Upper lobe of right lung (tissue), 1 donor: ENCODE results near the gene TRPM4. TPM values are rescaled to one million over a fixed set of nuclear protein-coding genes. Genes with fewer than 3 reads are reported as not detected.
A peak's percentile ranks its signal among the peaks of the same experiment; 100 is the strongest.

ENCODE experiments used
- ATAC-seq: fragments of 200-7000 bp; cut with Tn5 transposase; one replicate; pipeline ENCODE4 v1.9.1; 2020; ENCODE audit warnings: mild to moderate bottlenecking, moderate library complexity
- DNase-seq: peaks from one replicate; pipeline ENCODE4 v3.0.0-alpha.2; 2020
- H3K27ac ChIP-seq: fragments of 200-600 bp; one replicate; pipeline ENCODE4 v1.8.0; 2022
- H3K27me3 ChIP-seq: fragments of 200-600 bp; one replicate; pipeline ENCODE4 v1.8.0; 2022; ENCODE audit warnings: mild to moderate bottlenecking
- H3K36me3 ChIP-seq: fragments of 200-600 bp; one replicate; pipeline ENCODE4 v1.8.0; 2022
- H3K4me1 ChIP-seq: fragments of 200-600 bp; one replicate; pipeline ENCODE4 v1.8.0; 2022
- H3K4me3 ChIP-seq: fragments of 200-600 bp; one replicate; pipeline ENCODE4 v1.8.0; 2022; ENCODE audit warnings: mild to moderate bottlenecking
- H3K9me3 ChIP-seq: fragments of 200-600 bp; one replicate; pipeline ENCODE4 v1.8.0; 2022
- intact Hi-C: fragments of 100-400 bp; cut with DNase I; formaldehyde crosslinking; loops from one replicate; pipeline ENCODE4 v1.11.0; 2022
- total RNA-seq: library from RNA; stranded (reverse); fragmentation: NEBNext Ultra II Directional; extraction: Animal tissue kit (Norgen Biotek cat#: 25700); gene quantifications from one replicate; pipeline ENCODE4 v1.2.1, GENCODE V29; 2021
- TF ChIP-seq, protein P1 (sequence below): fragments of 200-600 bp; IDR thresholded peaks from one replicate; pipeline ENCODE4 v1.8.0; 2022; ENCODE audit warnings: antibody characterized with exemption
- donor health status: DM: no; HTN: yes; CAD: no; lungs with severe emphysema.

The TRPM4 gene
- total RNA-seq, 1 donor from 2014 or later, result 44.3 TPM

GRCh38 chr19:49160450-49161189, 3.0 kb downstream of the TRPM4 start:
- no peaks in the 10 kb centered on the region for H3K36me3 ChIP-seq
- intact Hi-C loops, result no loop called here
- peaks cover 10% of the 10 kb centered on the region for H3K4me1 ChIP-seq
- no peak overlapping the region for H3K27ac ChIP-seq
- TF ChIP-seq, protein P1, sequence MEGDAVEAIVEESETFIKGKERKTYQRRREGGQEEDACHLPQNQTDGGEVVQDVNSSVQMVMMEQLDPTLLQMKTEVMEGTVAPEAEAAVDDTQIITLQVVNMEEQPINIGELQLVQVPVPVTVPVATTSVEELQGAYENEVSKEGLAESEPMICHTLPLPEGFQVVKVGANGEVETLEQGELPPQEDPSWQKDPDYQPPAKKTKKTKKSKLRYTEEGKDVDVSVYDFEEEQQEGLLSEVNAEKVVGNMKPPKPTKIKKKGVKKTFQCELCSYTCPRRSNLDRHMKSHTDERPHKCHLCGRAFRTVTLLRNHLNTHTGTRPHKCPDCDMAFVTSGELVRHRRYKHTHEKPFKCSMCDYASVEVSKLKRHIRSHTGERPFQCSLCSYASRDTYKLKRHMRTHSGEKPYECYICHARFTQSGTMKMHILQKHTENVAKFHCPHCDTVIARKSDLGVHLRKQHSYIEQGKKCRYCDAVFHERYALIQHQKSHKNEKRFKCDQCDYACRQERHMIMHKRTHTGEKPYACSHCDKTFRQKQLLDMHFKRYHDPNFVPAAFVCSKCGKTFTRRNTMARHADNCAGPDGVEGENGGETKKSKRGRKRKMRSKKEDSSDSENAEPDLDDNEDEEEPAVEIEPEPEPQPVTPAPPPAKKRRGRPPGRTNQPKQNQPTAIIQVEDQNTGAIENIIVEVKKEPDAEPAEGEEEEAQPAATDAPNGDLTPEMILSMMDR, result no peak
- no peak overlapping the region for H3K4me3 ChIP-seq
- no peaks in the 10 kb centered on the region for H3K9me3 ChIP-seq
- no peaks in the 10 kb centered on the region for H3K27me3 ChIP-seq
- DNase-seq (no peak), ATAC-seq (no peak)

DNA sequence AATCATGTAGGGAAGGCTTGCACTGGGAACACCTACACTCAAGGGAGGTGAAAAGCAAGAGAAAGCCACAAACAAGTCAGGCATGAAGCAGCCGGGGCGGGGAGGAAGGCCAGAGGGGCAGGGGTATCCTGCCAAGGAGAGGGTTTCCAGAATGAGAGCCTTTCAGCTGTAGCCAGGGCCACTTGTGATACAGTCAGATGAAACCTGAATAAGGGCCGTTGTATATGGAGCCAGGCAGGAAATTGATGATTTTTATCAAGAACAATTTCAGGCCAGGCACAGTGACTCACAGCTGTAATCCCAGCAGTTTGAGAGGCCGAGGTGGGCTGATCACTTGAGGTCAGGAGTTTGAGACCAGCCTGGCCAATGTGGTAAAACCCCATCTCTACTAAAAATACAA, 4.4 kb downstream of the TRPM4 start:
- Histone ChIP-seq H3K27ac (no peak overlapping the region), H3K9me3 (no peaks in the 10 kb centered on the region), H3K36me3 (no peaks in the 10 kb centered on the region), H3K4me1 (peaks cover 14% of the 10 kb centered on the region), H3K4me3 (no peak overlapping the region), H3K27me3 (no peaks in the 10 kb centered on the region)
- intact Hi-C loops, result no loop called here
- ATAC-seq (no peak), DNase-seq (no peak)
- TF ChIP-seq, protein P1, result no peak

- H3K27me3 ChIP-seq, result no peaks in the 10 kb centered on the region
- TF ChIP-seq, protein P1, result no peak
- peak overlapping the region; percentile 73 for H3K27ac ChIP-seq
- H3K36me3 ChIP-seq, result peaks cover 17% of the 10 kb centered on the region
- DNase-seq, result no peak
- no peaks in the 10 kb centered on the region for H3K9me3 ChIP-seq
- no peak overlapping the region for H3K4me3 ChIP-seq
- intact Hi-C loops, result no loop called here
- peaks cover 14% of the 10 kb centered on the region for H3K4me1 ChIP-seq
- peak; percentile 62 for ATAC-seq
These were observed 7.6 kb downstream of the TRPM4 start for GRCh38 chr19:49165111-49165750.

- ATAC-seq, result peak; percentile 41
These were observed 8.3 kb downstream of the TRPM4 start for GRCh38 chr19:49165865-49166301.

DNA sequence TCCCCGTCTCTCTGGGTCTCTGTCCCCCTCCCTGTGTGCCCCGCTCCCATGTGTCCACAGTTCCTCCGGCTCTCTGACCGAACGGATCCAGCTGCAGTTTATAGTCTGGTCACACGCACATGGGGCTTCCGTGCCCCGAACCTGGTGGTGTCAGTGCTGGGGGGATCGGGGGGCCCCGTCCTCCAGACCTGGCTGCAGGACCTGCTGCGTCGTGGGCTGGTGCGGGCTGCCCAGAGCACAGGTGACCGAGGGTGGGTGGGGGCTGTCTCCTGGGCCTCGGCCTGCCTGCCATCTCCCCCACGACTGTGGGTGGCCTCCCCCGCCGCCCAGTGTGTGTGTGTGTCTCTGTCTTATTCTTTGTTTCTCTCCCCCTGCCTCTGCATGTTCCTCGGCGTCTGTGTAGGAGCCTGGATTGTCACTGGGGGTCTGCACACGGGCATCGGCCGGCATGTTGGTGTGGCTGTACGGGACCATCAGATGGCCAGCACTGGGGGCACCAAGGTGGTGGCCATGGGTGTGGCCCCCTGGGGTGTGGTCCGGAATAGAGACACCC, 10.3 kb downstream of the TRPM4 start:
- peaks cover 14% of the 10 kb centered on the region for H3K4me1 ChIP-seq
- H3K27me3 ChIP-seq, result no peaks in the 10 kb centered on the region
- ATAC-seq (no peak), DNase-seq (no peak)
- peaks cover 42% of the 10 kb centered on the region for H3K36me3 ChIP-seq
- intact Hi-C loops, result no loop called here
- H3K4me3 ChIP-seq, result no peak overlapping the region
- H3K27ac ChIP-seq, result no peak overlapping the region
- TF ChIP-seq, protein P1, result no peak
- no peaks in the 10 kb centered on the region for H3K9me3 ChIP-seq

More at GRCh38 chr19:49165865-49166301, 8.3 kb downstream of the TRPM4 start:
- peaks cover 23% of the 10 kb centered on the region for H3K36me3 ChIP-seq
- H3K9me3 ChIP-seq, result no peaks in the 10 kb centered on the region
- H3K27me3 ChIP-seq, result no peaks in the 10 kb centered on the region
- no peak for DNase-seq
- peak overlapping the region; percentile 73 for H3K27ac ChIP-seq
- peaks cover 14% of the 10 kb centered on the region for H3K4me1 ChIP-seq
- intact Hi-C loops, result no loop called here
- TF ChIP-seq, protein P1, result no peak
- no peak overlapping the region for H3K4me3 ChIP-seq
